Ascending aorta (tissue), 2 donors: ENCODE results near the gene GRAMD1A. TPM values are rescaled to one million over a fixed set of nuclear protein-coding genes. Genes with fewer than 3 reads are reported as not detected.

ENCODE experiments used
- DNase-seq, 2 donors: peaks; one replicate each; pipeline ENCODE4 v3.0.0-alpha.2; 2019; ENCODE audit warnings: low spot score in 2 of 2
- H3K27ac ChIP-seq, 2 donors: fragments of 200-600 bp; sonication (generic); one replicate each; pipeline ENCODE4 v1.5.1; 2016 to 2017; ENCODE audit warnings: mild to moderate bottlenecking in 1 of 2
- H3K27me3 ChIP-seq: fragments of 200-600 bp; sonication (generic); one replicate; pipeline ENCODE4 v1.5.1; 2017
- H3K36me3 ChIP-seq, 2 donors: fragments of 200-600 bp; sonication (generic); one replicate each; pipeline ENCODE4 v1.5.1; 2016
- H3K4me1 ChIP-seq, 2 donors: fragments of 200-600 bp; sonication (generic); one replicate each; pipeline ENCODE4 v1.5.1; 2016 to 2017; ENCODE audit warnings: mild to moderate bottlenecking in 1 of 2
- H3K4me3 ChIP-seq, 2 donors: fragments of 200-600 bp; sonication (generic); one replicate each; pipeline ENCODE4 v1.5.1; 2016 to 2017; ENCODE audit warnings: mild to moderate bottlenecking in 1 of 2
- H3K9me3 ChIP-seq, 2 donors: fragments of 200-600 bp; sonication (generic); one replicate each; pipeline ENCODE4 v1.5.1; 2016
- CTCF ChIP-seq, 3 experiments: fragments of 200-600 bp in 2 of 3; fragments of 450-650 bp in 1 of 3; sonication (generic) in 2 of 3; IDR thresholded peaks; one replicate each; pipeline ENCODE4 v1.5.1; 2016 to 2019; ENCODE audit warnings: antibody characterized with exemption in 3 of 3, mild to moderate bottlenecking in 1 of 3, moderate library complexity in 1 of 3
- intact Hi-C: fragments of 100-400 bp; cut with DNase I; formaldehyde crosslinking; loops from one replicate; pipeline ENCODE4 v1.15.1; 2023
- total RNA-seq: library from RNA; depleted of rRNA; stranded (reverse); fragments of >200 nt; gene quantifications from one replicate; pipeline ENCODE4 v1.1.0, GENCODE V29; 2016

Gene GRAMD1A
- total RNA-seq, 1 donor from 2014 or later, result 103 TPM

DNA sequence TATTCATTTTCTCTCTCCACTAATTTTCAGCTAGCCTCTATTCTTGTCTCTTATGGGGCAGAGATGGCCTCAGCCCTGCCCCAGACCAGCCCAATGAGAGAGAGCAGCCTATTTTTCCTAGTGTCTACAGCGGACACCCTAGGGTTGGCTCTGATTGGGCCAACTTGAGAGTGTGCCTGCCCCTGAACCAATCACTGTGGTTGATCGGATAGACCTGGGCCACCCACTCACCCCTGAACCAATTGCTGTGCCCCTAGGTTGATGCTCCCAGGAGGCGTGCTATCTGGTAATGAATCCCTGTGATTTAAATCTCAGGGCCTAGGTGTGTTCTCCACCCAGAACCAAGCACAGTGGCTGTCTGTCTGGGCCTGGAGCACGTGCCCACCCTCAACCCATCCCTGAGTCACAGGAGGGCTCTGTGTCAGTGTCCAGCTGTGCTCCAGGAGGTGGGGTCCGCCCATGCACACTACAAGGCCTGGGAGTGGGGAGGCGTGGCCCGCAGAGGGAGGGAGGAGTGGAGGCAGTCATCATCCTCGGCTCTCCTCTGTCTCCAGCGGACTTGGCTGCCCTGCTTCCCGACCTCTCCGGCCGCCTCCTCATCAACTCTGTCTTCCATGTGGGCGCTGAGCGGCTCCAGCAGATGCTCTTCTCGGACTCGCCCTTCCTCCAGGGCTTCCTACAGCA is 15.3 kb downstream of the GRAMD1A start:
- H3K4me3 ChIP-seq, result no peak overlapping the region
- peaks cover 0 to 4% of the 10 kb centered on the region in 2 donors for H3K4me1 ChIP-seq
- no peaks in the 10 kb centered on the region for H3K27me3 ChIP-seq
- intact Hi-C loops, result no loop called here
- no peaks in the 10 kb centered on the region for H3K9me3 ChIP-seq
- DNase-seq, result no peak
- H3K27ac ChIP-seq, result no peak overlapping the region
- H3K36me3 ChIP-seq, result peaks cover 72 to 84% of the 10 kb centered on the region in 2 donors
- no peak for TF ChIP-seq CTCF (IDR thresholded peaks at IDR 0.05)

DNA sequence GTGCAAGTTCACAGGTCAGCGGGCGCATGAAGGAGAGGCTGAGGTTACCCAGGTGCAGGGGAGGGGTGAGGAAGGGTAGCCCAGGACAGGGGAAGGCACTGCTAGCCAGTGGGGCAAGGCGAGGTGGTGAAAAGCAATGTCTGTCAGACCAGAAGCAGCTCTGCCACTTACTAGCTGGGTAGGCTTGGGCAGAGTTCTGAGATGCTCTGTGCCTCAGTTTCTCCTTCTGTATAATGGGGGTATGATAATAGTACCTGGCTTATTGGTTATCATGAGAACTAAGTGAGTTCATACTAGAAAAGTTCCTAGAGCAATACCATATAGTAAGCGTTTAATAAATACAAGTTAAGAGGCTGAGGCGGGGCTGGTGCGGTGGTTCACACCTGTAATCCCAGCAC is 15.8 kb downstream of the GRAMD1A start:
- peaks cover 73 to 85% of the 10 kb centered on the region in 2 donors for H3K36me3 ChIP-seq
- intact Hi-C loops, result no loop called here
- no peaks in the 10 kb centered on the region for H3K9me3 ChIP-seq
- no peak for TF ChIP-seq CTCF (IDR thresholded peaks at IDR 0.05)
- peaks cover 0 to 4% of the 10 kb centered on the region in 2 donors for H3K4me1 ChIP-seq
- no peak for DNase-seq
- H3K27me3 ChIP-seq, result no peaks in the 10 kb centered on the region
- no peak overlapping the region for H3K4me3 ChIP-seq
- no peak overlapping the region for H3K27ac ChIP-seq

DNA sequence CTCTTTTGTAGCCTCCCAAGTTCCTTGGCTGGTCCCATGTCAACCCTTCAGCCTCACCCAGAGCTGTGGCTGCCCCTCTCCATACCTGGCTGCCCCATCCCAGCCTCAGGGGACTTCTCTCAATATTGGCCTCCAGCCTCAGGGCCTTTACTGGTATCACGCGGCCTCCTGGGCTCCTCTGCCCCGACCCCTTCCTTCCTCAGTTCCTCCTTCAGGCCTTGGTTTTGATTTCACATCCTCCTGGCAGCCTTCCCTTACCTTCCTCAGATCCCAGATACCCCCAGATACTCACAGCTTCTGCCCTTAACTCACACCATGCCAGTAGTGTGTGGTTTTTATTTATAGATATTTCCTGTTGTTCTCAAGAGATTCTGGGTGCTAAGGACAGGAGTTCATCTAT is 17.4 kb downstream of the GRAMD1A start:
- Histone ChIP-seq H3K4me3 (no peak overlapping the region), H3K27ac (no peak overlapping the region), H3K4me1 (peaks cover 0 to 4% of the 10 kb centered on the region in 2 donors), H3K9me3 (no peaks in the 10 kb centered on the region), H3K27me3 (no peaks in the 10 kb centered on the region), H3K36me3 (peaks cover 78 to 90% of the 10 kb centered on the region in 2 donors)
- no peak for TF ChIP-seq CTCF (IDR thresholded peaks at IDR 0.05)
- DNase-seq, result no peak
- intact Hi-C loops, result no loop called here

- peaks cover 87 to 99% of the 10 kb centered on the region in 2 donors for H3K36me3 ChIP-seq
- no peaks in the 10 kb centered on the region for H3K9me3 ChIP-seq
- H3K27me3 ChIP-seq, result no peaks in the 10 kb centered on the region
- no peaks in the 10 kb centered on the region for H3K4me1 ChIP-seq
- no peak overlapping the region for H3K4me3 ChIP-seq
- intact Hi-C loops, result no loop called here
- H3K27ac ChIP-seq, result no peak overlapping the region
- DNase-seq, result no peak
- no peak for TF ChIP-seq CTCF (IDR thresholded peaks at IDR 0.05)
These were observed 18.3 kb downstream of the GRAMD1A start for GRCh38 chr19:35018379-35018778.

GRCh38 chr19:35019144-35019543 is 19.0 kb downstream of the GRAMD1A start:
- intact Hi-C loops, result no loop called here

More at GRCh38 chr19:35019144-35019543, 19.0 kb downstream of the GRAMD1A start:
- DNase-seq, result no peak
- no peaks in the 10 kb centered on the region for H3K27me3 ChIP-seq
- no peaks in the 10 kb centered on the region for H3K4me1 ChIP-seq
- TF ChIP-seq CTCF (IDR thresholded peaks at IDR 0.05), result no peak
- H3K9me3 ChIP-seq, result no peaks in the 10 kb centered on the region
- H3K36me3 ChIP-seq, result peaks cover 93 to 100% of the 10 kb centered on the region in 2 donors
- H3K4me3 ChIP-seq, result no peak overlapping the region
- H3K27ac ChIP-seq, result no peak overlapping the region
